ENCODE measurements around the gene IFNL4.

DNA sequence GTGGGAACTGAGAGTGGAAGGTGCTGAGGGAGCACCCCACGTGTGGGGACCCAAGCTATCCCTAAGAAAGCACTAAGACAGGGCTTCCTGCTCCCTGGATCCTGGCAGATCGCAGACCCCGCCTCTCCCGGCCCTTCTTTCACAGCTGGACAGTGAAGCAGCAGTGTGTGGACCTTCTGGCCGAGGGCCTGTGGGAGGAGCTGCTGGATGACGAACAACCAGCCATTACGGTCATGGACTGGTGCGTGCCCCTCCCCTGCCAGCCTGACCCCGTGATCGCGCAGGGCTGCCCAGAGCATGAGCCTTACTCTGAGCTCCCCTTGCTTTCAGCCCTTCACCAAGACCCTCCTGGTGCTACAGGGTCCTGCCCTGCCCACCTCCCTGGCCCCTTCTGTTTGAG lies 49.6 kb downstream of the IFNL4 start:
- TF ChIP-seq, protein P1, sequence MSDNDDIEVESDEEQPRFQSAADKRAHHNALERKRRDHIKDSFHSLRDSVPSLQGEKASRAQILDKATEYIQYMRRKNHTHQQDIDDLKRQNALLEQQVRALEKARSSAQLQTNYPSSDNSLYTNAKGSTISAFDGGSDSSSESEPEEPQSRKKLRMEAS (IDR thresholded peaks at IDR 0.05), result no peak
- no peak for TF ChIP-seq ESRRA (IDR thresholded peaks at IDR 0.05; ENCODE audit: borderline replicate concordance, low read length)
- no peak for TF ChIP-seq CHD2 (IDR thresholded peaks at IDR 0.05; ENCODE audit: low read length, partially characterized antibody)
- TF ChIP-seq, protein P2, sequence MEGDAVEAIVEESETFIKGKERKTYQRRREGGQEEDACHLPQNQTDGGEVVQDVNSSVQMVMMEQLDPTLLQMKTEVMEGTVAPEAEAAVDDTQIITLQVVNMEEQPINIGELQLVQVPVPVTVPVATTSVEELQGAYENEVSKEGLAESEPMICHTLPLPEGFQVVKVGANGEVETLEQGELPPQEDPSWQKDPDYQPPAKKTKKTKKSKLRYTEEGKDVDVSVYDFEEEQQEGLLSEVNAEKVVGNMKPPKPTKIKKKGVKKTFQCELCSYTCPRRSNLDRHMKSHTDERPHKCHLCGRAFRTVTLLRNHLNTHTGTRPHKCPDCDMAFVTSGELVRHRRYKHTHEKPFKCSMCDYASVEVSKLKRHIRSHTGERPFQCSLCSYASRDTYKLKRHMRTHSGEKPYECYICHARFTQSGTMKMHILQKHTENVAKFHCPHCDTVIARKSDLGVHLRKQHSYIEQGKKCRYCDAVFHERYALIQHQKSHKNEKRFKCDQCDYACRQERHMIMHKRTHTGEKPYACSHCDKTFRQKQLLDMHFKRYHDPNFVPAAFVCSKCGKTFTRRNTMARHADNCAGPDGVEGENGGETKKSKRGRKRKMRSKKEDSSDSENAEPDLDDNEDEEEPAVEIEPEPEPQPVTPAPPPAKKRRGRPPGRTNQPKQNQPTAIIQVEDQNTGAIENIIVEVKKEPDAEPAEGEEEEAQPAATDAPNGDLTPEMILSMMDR (IDR thresholded peaks at IDR 0.05), result no peak
- TF ChIP-seq TFCP2L1 (CRISPR knock-in tag; IDR thresholded peaks at IDR 0.05), result no peak
- TF ChIP-seq JUNB (IDR thresholded peaks at IDR 0.05), result no peak
- no peak for TF ChIP-seq POLR2A (IDR thresholded peaks at IDR 0.05; ENCODE audit: low read length)
- TF ChIP-seq, protein P3, sequence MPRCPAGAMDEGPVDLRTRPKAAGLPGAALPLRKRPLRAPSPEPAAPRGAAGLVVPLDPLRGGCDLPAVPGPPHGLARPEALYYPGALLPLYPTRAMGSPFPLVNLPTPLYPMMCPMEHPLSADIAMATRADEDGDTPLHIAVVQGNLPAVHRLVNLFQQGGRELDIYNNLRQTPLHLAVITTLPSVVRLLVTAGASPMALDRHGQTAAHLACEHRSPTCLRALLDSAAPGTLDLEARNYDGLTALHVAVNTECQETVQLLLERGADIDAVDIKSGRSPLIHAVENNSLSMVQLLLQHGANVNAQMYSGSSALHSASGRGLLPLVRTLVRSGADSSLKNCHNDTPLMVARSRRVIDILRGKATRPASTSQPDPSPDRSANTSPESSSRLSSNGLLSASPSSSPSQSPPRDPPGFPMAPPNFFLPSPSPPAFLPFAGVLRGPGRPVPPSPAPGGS (IDR thresholded peaks at IDR 0.05), result no peak
- no peak for TF ChIP-seq POLR2AphosphoS2 (conservative IDR thresholded peaks at IDR 0.05; ENCODE audit: low read length)
- TF ChIP-seq MAFK (IDR thresholded peaks at IDR 0.05; ENCODE audit: partially characterized antibody), result no peak
- no peak for TF ChIP-seq RFX5 (IDR thresholded peaks at IDR 0.05)
- TF ChIP-seq, protein P4, sequence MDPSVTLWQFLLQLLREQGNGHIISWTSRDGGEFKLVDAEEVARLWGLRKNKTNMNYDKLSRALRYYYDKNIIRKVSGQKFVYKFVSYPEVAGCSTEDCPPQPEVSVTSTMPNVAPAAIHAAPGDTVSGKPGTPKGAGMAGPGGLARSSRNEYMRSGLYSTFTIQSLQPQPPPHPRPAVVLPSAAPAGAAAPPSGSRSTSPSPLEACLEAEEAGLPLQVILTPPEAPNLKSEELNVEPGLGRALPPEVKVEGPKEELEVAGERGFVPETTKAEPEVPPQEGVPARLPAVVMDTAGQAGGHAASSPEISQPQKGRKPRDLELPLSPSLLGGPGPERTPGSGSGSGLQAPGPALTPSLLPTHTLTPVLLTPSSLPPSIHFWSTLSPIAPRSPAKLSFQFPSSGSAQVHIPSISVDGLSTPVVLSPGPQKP (IDR thresholded peaks at IDR 0.05; ENCODE audit: low read depth, low read length), result no peak
